Superior temporal gyrus (tissue), 1 donor: ENCODE data around the gene HCK.
"Not testable (repeated sequence)": the region's sequence is repeated elsewhere in the genome, so short reads cannot be mapped to it uniquely, and the experiment has no call there.

ENCODE experiments used
- DNase-seq: peaks from one replicate; pipeline ENCODE4 v3.0.0-alpha.2; 2016; ENCODE audit errors: extremely low spot score

HCK gene

GRCh38 chr20:32091888-32092346 is 39.9 kb downstream of the HCK start:
- DNase-seq = peak; percentile 86

GRCh38 chr20:32098786-32099185 is 46.7 kb downstream of the HCK start:
- no peak for DNase-seq

GRCh38 chr20:32108814-32109391 is 56.9 kb downstream of the HCK start:
- no peak for DNase-seq

- DNase-seq = peak; percentile 99
These were observed 57.5 kb downstream of the HCK start, which contains the start of gene TM9SF4 for GRCh38 chr20:32109392-32110172. TM9SF4 (plus strand) TSS chr20:32109714; CDS start chr20:32109741, 27 bp downstream.

- no peak for DNase-seq
These were observed 58.2 kb downstream of the HCK start for GRCh38 chr20:32110173-32110704.

GRCh38 chr20:32110727-32111126 is 58.7 kb downstream of the HCK start:
- DNase-seq = no peak

GRCh38 chr20:32111156-32111686 is 59.2 kb downstream of the HCK start:
- no peak for DNase-seq

- DNase-seq = no peak
These were observed 59.7 kb downstream of the HCK start for GRCh38 chr20:32111753-32112152.

- DNase-seq = no peak
These were observed 60.8 kb downstream of the HCK start for GRCh38 chr20:32112841-32113240.

GRCh38 chr20:32113591-32114260 is 61.7 kb downstream of the HCK start:
- no peak for DNase-seq

GRCh38 chr20:32114305-32114960 is 62.4 kb downstream of the HCK start:
- no peak for DNase-seq

- DNase-seq = no peak
These were observed 63.2 kb downstream of the HCK start for GRCh38 chr20:32115211-32115767.

GRCh38 chr20:32116079-32116521 is 64.1 kb downstream of the HCK start:
- no peak for DNase-seq

GRCh38 chr20:32116796-32117195 is 64.8 kb downstream of the HCK start:
- not testable (repeated sequence) for DNase-seq

GRCh38 chr20:32118427-32118826 is 66.4 kb downstream of the HCK start:
- DNase-seq = not testable (repeated sequence)

- DNase-seq = no peak
These were observed 67.7 kb downstream of the HCK start for GRCh38 chr20:32119734-32120133.

GRCh38 chr20:32121908-32122307 is 69.9 kb downstream of the HCK start:
- not testable (repeated sequence) for DNase-seq

- DNase-seq = no peak
These were observed 71.0 kb downstream of the HCK start for GRCh38 chr20:32123088-32123487.

- DNase-seq = no peak
These were observed 72.9 kb downstream of the HCK start for GRCh38 chr20:32124916-32125454.

GRCh38 chr20:32125506-32125905 is 73.5 kb downstream of the HCK start:
- no peak for DNase-seq

- DNase-seq = no peak
These were observed 74.9 kb downstream of the HCK start for GRCh38 chr20:32126919-32127318.
